HG03045 (cell line): Measurements from ENCODE around the gene GTSF1L.
"Not testable (repeated sequence)": the region's sequence is repeated elsewhere in the genome, so short reads cannot be mapped to it uniquely, and the experiment has no call there.

Experiments used
- ATAC-seq: cut with Tn5 transposase; IDR thresholded peaks from one replicate; pipeline ENCODE4 v1.9.1; 2021; ENCODE audit warnings: mild to moderate bottlenecking, moderate library complexity; ENCODE audit not compliant: unreplicated experiment

GTSF1L gene

DNA sequence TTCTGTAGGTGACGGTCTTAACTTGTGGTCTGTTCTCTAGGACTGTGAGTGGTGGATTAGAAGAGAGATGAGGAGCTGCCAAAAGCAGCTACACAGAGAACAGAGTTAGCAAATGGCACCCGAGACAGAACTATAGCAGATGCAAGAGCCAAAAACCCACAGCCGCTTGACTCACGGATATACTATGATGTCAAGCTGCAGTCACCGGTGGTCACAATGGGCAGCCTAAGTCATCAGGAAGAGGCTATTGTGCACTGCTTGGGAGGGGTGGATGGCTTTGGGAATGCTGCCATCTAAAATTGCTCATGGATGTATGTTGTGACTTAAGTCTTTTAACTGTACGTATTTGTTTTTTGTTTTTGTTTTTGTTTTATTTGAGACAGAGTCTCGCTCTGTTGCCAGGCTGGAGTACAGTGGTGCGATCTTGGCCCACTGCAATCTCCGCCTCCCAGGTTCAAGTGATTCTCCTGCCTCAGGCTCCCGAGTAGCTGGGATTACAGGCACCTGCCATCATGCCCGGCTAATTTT is at the start of gene GTSF1L:
TSS of gene GTSF1L (minus strand) at position 192 of the 528 bp plus-strand sequence. CDS start 308 bp downstream, outside the sequence.
- ATAC-seq, result no peak

GRCh38 chr20:43774754-43775153 is 48.0 kb upstream of the GTSF1L start:
- ATAC-seq, result no peak

DNA sequence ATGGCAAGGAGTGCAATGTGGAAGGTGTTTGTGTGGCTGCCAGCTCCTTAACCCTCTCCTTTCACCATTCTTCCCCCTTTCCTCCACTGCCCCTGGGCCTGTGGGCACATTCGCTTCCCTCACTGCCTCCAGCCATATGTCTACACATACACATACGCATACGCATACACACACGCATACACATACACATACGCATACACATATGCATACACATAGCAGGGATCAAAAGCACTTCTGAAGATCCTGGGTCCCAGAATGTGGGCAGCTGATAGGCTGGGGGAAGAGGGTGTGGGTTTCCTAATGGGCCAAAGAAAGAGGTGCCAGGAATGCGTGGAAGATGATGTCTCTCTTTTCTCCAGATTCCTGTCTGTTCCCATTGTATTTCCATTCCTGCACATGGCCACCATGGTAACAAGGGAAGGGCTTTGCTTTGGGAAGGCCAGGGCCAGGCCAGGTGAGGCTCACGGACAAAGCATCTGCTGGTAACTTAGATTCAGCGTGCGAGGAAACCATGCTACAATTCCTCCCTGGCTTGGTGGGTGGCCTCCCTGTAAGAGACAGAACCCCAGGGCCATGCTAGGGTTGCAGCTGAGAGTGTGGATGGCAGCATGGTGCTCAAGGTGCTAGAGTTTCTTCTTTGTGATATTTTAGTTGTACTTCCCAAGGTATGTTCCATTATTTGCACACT is 44.8 kb upstream of the GTSF1L start:
- no peak for ATAC-seq

- ATAC-seq, result no peak
These were observed 43.5 kb upstream of the GTSF1L start for GRCh38 chr20:43770342-43770741.

GRCh38 chr20:43767686-43768474 is 41.1 kb upstream of the GTSF1L start:
- no peak for ATAC-seq

GRCh38 chr20:43766917-43767316 is 40.1 kb upstream of the GTSF1L start:
- no peak for ATAC-seq

DNA sequence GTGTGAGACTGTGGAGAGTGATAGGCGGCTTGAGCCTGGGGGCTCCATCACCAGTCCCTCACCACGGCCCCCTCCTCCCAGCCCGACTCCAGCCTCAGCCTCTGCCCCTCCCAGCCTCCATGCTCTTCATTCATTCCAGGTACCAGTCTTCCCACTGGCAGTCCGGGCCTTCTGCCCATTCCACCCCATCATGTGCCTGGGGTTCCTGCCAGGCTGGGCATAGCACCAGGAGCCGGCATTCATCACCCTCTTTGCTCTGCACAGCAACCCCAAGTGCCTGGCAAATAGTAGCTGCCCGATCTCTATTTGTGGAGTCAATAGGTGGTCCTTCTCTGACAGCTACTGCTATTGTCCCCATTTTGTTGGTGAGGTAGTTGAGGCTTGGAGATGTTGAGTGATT is 39.6 kb upstream of the GTSF1L start:
- ATAC-seq, result no peak

DNA sequence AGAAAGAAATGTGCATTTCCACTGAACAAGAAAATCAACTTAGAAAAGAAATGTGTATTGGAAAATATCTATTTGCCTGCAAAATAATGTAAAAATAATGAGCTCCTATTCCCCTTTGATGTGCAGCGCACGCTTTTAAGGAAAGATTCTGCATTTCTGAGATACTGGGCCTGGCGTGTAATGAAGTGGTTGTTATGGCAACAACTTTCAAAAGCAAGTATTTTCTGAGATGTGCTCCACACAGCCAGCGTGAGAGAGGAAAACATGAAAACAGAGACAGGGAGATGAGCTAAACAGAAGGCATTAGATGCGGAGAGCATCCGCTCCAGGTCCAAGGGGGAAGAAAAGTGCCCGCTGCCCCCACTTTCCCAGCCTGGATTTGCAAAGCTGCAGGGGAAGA is 39.1 kb upstream of the GTSF1L start:
- no peak for ATAC-seq

- ATAC-seq, result no peak
These were observed 36.1 kb upstream of the GTSF1L start for GRCh38 chr20:43762911-43763310.

DNA sequence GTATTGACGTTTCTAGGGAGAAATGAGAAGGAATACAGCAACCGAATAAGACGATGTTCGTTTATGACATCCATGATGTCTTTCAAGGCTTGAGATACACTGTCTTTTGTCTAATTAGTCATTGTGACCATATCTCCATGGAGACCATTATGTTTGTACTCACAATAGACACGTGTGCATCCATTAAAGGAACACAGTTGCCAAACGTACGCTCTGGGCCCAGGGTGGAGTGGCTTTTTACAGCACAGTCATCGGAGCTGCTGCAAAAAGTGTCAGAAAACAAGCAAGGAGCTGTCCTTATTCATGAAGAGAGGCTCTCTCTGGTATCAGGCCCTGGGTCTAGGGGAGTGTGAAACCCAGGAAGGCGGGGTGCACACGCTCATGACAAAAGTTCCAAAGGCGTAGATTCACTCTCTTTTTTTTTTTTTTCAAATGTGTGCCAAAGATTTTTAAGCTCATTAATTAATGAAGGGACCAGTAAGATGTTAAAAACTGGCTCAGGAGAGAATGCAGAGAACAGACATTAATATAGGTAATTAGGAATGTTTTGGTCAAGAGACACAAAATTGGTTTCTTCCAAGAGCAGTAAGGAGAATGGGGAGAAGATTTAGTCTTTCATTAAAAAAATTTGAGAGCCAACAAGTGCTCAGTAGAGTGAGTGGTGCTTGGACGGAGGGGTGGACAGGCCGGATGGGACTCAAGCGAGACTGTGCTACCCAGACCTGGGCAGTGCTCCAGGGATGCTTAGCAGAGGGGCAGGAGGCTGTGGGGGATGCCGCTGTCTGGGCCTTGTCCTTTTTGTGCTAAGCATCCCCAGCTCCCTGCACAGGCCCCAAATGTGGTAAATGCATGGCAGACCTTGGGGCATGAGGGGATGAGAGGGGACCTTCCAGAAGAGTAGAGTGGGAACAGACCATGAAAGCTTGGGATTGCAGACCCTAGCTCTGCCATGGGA is 34.9 kb upstream of the GTSF1L start:
- no peak for ATAC-seq

- not testable (repeated sequence) for ATAC-seq
These were observed 31.1 kb upstream of the GTSF1L start for GRCh38 chr20:43757888-43758287.

- no peak for ATAC-seq
These were observed 29.0 kb upstream of the GTSF1L start for GRCh38 chr20:43755851-43756250.

- no peak for ATAC-seq
These were observed 28.6 kb upstream of the GTSF1L start for GRCh38 chr20:43755390-43755789.

GRCh38 chr20:43752561-43753301 is 25.9 kb upstream of the GTSF1L start:
- peak; percentile 54 for ATAC-seq

- no peak for ATAC-seq
These were observed 25.2 kb upstream of the GTSF1L start for GRCh38 chr20:43752051-43752360.

GRCh38 chr20:43751167-43752050 is 24.6 kb upstream of the GTSF1L start:
- ATAC-seq, result peak; percentile 61

- no peak for ATAC-seq
These were observed 24.0 kb upstream of the GTSF1L start for GRCh38 chr20:43750774-43751166.

DNA sequence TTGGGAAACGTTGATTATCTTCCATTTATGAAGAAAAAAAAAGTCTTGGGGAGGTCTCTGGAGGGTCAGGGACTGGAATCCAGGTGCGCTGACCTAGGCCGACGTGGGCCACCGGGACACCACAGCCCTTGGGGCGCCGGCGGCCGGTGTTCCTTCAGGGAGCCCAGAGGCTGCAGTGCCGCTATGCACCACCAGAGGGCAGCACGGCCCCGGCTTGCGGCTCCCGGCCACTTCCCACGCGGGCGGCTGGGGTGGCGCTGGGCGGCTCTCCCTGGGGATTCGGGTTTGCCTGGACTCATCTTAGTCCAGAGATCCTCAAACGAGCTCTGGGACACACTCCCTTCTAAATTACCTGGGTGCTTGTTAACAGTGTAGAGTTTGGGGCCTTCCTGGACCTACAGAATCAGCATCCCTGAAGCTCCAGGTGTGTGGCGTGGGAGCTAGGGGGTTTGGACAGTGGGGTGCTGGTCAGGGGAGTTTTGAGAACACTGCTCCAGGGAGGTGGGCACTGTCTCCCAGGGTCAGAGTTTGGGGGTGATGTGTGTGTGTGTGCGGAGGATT is 23.0 kb upstream of the GTSF1L start:
- no peak for ATAC-seq

GRCh38 chr20:43748274-43748673 is 21.5 kb upstream of the GTSF1L start:
- no peak for ATAC-seq
